CD1c-positive myeloid dendritic cell (primary cell): ENCODE measurements around the gene FETUB.
"Not testable (repeated sequence)": the region's sequence is repeated elsewhere in the genome, so short reads cannot be mapped to it uniquely, and the experiment has no call there.

ENCODE experiments used
- DNase-seq: peaks from one replicate; pipeline ENCODE4 v3.0.0-alpha.2; 2016; ENCODE audit errors: extremely low spot score

The FETUB gene

DNA sequence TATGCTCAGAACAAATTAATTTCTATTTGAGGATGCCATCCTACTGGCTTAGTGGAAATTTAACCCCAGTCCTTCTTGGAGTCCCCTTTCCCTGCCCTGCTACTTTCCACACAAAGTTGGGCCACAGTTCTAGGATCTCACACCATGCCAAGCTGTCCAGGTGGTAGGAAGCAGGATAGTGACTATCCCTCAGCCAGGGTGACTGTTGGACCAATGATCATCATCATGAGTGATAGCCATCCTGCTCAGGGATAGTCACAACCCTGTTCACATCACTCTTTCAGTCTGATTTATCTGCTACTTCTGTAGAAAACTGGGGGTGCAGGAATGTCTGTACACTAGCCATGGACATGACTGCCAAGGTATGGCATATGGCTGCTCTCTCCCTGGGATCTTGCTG is 38.4 kb downstream of the FETUB start:
- DNase-seq, result no peak

- no peak for DNase-seq
These were observed 39.0 kb downstream of the FETUB start for GRCh38 chr3:186679151-186679550.

DNA sequence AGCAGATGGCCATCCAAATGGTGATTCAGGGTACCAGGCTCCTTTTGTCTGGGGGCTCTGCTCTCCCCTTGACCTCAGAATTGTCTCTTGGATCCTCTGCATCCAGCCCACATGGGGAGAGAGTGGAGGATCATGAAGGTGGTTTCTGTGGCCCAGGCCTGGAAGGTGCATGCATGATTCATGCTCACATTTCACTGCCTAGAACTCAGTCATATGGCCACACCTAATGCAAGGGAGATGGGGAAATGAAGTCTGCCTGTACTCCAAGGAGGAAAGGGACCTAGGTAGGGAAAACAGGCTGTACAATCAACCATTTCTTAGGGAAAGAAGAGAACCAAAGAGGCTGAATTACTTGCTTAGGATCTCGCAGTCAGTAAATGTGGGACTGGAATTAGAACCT is 40.7 kb downstream of the FETUB start:
- no peak for DNase-seq

DNA sequence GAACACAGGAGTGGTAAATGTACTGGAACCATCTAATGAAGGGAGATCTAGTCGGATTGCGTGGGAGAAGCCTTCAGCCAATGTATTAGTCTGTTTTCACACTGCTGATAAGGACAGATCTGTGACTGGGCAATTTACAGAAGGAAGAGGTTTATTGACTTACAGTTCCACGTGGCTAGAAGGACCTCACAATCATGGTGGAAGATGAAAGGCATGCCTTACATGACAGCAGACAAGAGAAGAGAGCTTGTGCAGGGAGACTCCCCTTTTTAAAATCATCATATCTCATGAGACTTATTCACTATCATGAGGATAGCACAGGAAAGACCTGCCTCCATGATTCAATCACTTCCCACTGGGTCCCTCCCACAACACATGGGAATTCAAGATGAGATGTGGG is 42.6 kb downstream of the FETUB start:
- no peak for DNase-seq

GRCh38 chr3:186683979-186684378 is 43.8 kb downstream of the FETUB start:
- DNase-seq, result no peak

- not testable (repeated sequence) for DNase-seq
These were observed 46.3 kb downstream of the FETUB start for GRCh38 chr3:186686475-186686874.

DNA sequence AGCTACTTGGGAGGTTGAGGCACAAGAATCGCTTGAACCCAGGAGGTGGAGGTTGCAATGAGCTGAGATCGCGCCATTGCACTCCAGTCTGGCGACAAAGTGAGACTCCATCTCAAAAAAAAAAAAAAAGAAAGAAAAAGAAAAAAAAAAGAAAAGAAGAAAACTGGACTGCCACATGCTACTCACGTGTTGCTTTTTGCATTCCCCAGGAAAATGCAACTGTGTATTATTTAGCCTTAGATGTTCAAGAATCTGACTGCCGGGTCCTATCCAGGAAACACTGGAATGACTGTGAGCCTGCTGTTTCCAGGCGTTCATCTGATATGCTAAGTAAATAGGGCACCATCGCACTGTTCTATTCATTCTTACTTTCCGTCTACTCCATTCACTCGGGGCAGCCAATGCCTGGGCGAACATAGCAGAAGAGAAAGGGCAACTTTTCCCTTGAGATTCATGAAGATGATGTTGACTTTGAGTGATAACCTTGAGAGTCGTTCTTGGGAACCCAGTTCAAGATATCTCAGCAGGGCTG is 47.0 kb downstream of the FETUB start:
- DNase-seq, result no peak

GRCh38 chr3:186690304-186690703 is 50.1 kb downstream of the FETUB start:
- not testable (repeated sequence) for DNase-seq

DNA sequence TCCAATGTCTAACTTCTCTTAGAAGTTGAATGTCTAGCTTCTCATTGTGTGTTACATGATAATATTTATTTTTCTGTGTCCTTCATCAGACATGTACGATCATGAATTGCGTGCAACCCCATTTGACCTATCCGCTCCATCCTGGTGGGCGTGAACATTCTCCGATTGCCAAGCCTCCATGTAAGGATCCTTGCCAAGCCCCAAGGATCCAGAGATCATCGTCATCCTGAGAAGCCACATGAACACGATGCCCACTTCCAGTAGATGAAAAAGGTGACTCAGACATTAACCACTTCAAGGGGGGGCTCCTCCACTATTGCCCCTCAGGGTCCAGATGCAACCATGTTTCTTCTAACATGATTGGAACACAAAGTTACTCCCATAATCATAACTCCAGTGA is 51.5 kb downstream of the FETUB start:
- DNase-seq, result no peak

- no peak for DNase-seq
These were observed 53.6 kb downstream of the FETUB start for GRCh38 chr3:186693843-186694242.

GRCh38 chr3:186694288-186695032 is 54.3 kb downstream of the FETUB start:
- no peak for DNase-seq

DNA sequence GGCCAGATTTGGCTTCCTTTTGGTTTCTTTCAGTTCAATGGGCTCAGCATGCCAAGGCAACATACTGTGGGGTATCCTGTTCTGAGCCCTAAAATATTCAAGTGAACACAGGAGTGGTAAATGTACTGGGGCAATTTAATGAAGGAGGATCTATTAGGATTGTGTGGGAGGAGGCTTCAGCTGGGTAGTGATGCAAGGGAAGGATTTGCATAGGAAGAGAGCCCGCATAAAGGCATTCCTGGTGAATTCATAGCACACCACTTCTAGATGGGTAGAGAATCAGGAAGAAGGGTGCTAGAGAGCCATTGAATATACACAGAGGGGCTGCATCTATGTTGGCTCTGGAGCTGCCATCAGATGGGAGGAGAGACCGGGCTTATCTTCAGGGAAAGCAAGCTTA is 56.3 kb downstream of the FETUB start:
- no peak for DNase-seq

DNA sequence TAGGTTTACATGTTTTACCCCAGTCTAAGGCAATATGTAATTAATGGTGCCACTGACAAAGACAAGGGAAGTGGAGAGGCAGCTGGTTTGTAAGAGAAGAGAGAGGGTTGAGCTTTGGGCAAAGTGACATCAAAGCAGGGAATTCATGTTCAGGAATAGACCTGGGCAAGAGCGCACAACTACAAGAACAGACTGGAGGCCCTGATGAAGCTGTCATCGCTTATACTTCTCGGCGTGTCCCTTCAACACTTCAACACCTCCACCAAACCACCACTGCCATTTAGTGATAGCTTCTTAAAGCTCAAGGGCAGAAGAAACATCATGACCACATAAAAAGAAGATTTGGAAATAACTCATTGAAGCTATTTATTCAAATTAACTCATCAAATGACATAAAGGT is 57.3 kb downstream of the FETUB start:
- no peak for DNase-seq

GRCh38 chr3:186700267-186700666 is 60.1 kb downstream of the FETUB start:
- no peak for DNase-seq

DNA sequence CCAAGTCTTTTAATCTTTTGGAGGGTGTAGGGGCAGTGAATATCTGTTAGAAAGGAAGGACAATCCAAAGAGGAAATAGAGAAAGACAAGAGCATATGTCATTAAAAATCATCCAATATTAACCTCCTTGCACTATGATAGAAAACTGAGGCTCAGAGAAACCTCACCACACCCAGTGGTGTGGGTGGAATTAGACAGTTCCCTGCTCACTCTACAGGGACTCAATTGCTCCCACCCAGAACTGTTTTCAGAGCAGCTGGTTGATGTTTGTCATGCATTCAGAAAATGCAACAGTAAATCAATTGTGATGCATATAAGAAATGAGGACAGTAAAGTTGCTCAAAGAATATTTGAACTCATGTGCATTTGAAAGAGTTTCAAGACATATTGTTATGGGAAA is 62.3 kb downstream of the FETUB start:
- DNase-seq, result not testable (repeated sequence)
